NCI-H748 treated with DMSO at 0.1 percent for 48 hours (cell line): Measurements from ENCODE around the gene RBMS3.
"Not testable (repeated sequence)": the region's sequence is repeated elsewhere in the genome, so short reads cannot be mapped to it uniquely, and the experiment has no call there.

Experiments
- DNase-seq: peaks from one replicate; lab custom pipeline; 2025; lab: John Stamatoyannopoulos, UW

The RBMS3 gene

GRCh38 chr3:29618395-29619282, 337.8 kb downstream of the RBMS3 start:
- DNase-seq, result no peak

- DNase-seq, result no peak
These were observed 338.8 kb downstream of the RBMS3 start for GRCh38 chr3:29619676-29620075.

GRCh38 chr3:29627136-29628117, 346.6 kb downstream of the RBMS3 start:
- DNase-seq, result no peak

- no peak for DNase-seq
These were observed 347.9 kb downstream of the RBMS3 start for GRCh38 chr3:29628795-29629194.

GRCh38 chr3:29635888-29636287, 355.0 kb downstream of the RBMS3 start:
- no peak for DNase-seq

GRCh38 chr3:29637068-29637467, 356.2 kb downstream of the RBMS3 start:
- DNase-seq, result no peak

GRCh38 chr3:29639578-29640290, 358.9 kb downstream of the RBMS3 start:
- DNase-seq, result no peak

- DNase-seq, result no peak
These were observed 361.6 kb downstream of the RBMS3 start for GRCh38 chr3:29642393-29643033.

- no peak for DNase-seq
These were observed 362.2 kb downstream of the RBMS3 start for GRCh38 chr3:29643034-29643425.

GRCh38 chr3:29644261-29644660, 363.4 kb downstream of the RBMS3 start:
- DNase-seq, result no peak

- DNase-seq, result no peak
These were observed 364.2 kb downstream of the RBMS3 start for GRCh38 chr3:29644956-29645636.

GRCh38 chr3:29646043-29646442, 365.2 kb downstream of the RBMS3 start:
- DNase-seq, result no peak

- DNase-seq, result no peak
These were observed 369.1 kb downstream of the RBMS3 start for GRCh38 chr3:29649815-29650547.

- DNase-seq, result no peak
These were observed 372.8 kb downstream of the RBMS3 start for GRCh38 chr3:29653680-29654079.

- DNase-seq, result no peak
These were observed 374.3 kb downstream of the RBMS3 start for GRCh38 chr3:29655015-29655747.

GRCh38 chr3:29665688-29666087, 384.8 kb downstream of the RBMS3 start:
- no peak for DNase-seq

GRCh38 chr3:29668233-29668632, 387.4 kb downstream of the RBMS3 start:
- no peak for DNase-seq

GRCh38 chr3:29668728-29669127, 387.9 kb downstream of the RBMS3 start:
- DNase-seq, result no peak

- not testable (repeated sequence) for DNase-seq
These were observed 389.6 kb downstream of the RBMS3 start for GRCh38 chr3:29670476-29670875.

GRCh38 chr3:29677421-29677820, 396.6 kb downstream of the RBMS3 start:
- DNase-seq, result no peak
